DND-41 (cell line): ENCODE results near the gene CASTOR1.

ENCODE experiments used
- CTCF ChIP-seq: IDR thresholded peaks from 2 replicates; pipeline ENCODE4 v1.5.1; 2012; ENCODE audit warnings: borderline replicate concordance, low read length, moderate library complexity, mild to moderate bottlenecking; ENCODE audit not compliant: poor library complexity, severe bottlenecking; ENCODE audit errors: extremely low read depth
- EZH2 ChIP-seq: IDR thresholded peaks from 3 replicates; pipeline ENCODE4 v1.6.1; 2012; ENCODE audit warnings: borderline replicate concordance, low read depth, mild to moderate bottlenecking, moderate library complexity, low read length, inconsistent platforms; ENCODE audit not compliant: severe bottlenecking

GRCh38 chr22:30294830-30295229 lies 5.5 kb upstream of the CASTOR1 start:
- no peak for TF ChIP-seq CTCF
- no peak for TF ChIP-seq EZH2
